BJ (cell line): Measurements from ENCODE around the gene NKD2. TPM values are rescaled to one million over a fixed set of nuclear protein-coding genes. Genes with fewer than 3 reads are reported as not detected.

Source experiments
- CTCF ChIA-PET: fragments of 350-600 bp; formaldehyde crosslinking; extraction: SDS; loops from one replicate; lab custom pipeline; 2021; ENCODE audit warnings: antibody characterized with exemption, inconsistent platforms; lab: Yijun Ruan, JAX
- POLR2A ChIA-PET: fragments of 300-600 bp; sonication (Branson Sonifier 250); formaldehyde crosslinking; extraction: SDS; loops from one replicate; lab custom pipeline; 2021; ENCODE audit warnings: antibody characterized with exemption; lab: Charles Lee
- DNase-seq: peaks from one replicate; pipeline ENCODE4 v3.0.0-alpha.2; 2011; ENCODE audit warnings: low read depth
- H3K27me3 ChIP-seq: 2 replicates; pipeline ENCODE4 v1.6.0; 2011; ENCODE audit warnings: low read length; ENCODE audit not compliant: control insufficient read depth, insufficient read depth
- H3K36me3 ChIP-seq: 2 replicates; pipeline ENCODE4 v1.5.1; 2011; ENCODE audit warnings: low read length; ENCODE audit not compliant: control insufficient read depth, insufficient read depth
- H3K4me3 ChIP-seq: 2 replicates; pipeline ENCODE4 v1.5.1; 2011; ENCODE audit warnings: low read depth, mild to moderate bottlenecking, control low read depth, low read length
- CTCF ChIP-seq: IDR thresholded peaks from 2 replicates; pipeline ENCODE4 v1.5.1; 2011; ENCODE audit warnings: low read depth, mild to moderate bottlenecking, control low read depth, inconsistent platforms, low read length, moderate library complexity; ENCODE audit not compliant: insufficient read depth
- polyA plus RNA-seq: library from polyadenylated mRNA; depleted of rRNA; stranded (reverse); fragments of >200 nt; gene quantifications from 2 replicates; pipeline ENCODE4 v1.2.3, GENCODE V29; 2011

NKD2 gene
- polyA plus RNA-seq, 1 experiment = not detected

- DNase-seq = no peak
- CTCF ChIA-PET = interaction anchor here (1.6 kb wide), 1 partner anchor 680 kb away, joined by 4 read pairs; no protein-coding TSS in a partner anchor
- Histone ChIP-seq H3K27me3 (peaks cover 58% of the 10 kb centered on the region), H3K4me3 (no peak overlapping the region), H3K36me3 (no peaks in the 10 kb centered on the region)
- TF ChIP-seq CTCF = no peak
- POLR2A ChIA-PET = no interaction called here
Measured at GRCh38 chr5:964821-965220, 43.8 kb upstream of the NKD2 start.

- Histone ChIP-seq H3K36me3 (no peaks in the 10 kb centered on the region), H3K27me3 (peaks cover 62% of the 10 kb centered on the region), H3K4me3 (no peak overlapping the region)
- no peak for TF ChIP-seq CTCF
- DNase-seq = no peak
- POLR2A ChIA-PET = no interaction called here
- CTCF ChIA-PET = interaction anchor here (0.7 to 1.8 kb wide), 3 partner anchors 8 to 679 kb away, joined by 3 to 8 read pairs (median 4); no protein-coding TSS in a partner anchor
Measured at GRCh38 chr5:965604-966344, 42.8 kb upstream of the NKD2 start.

GRCh38 chr5:966345-966710 lies 42.3 kb upstream of the NKD2 start:
- Histone ChIP-seq H3K4me3 (no peak overlapping the region), H3K27me3 (peaks cover 59% of the 10 kb centered on the region), H3K36me3 (no peaks in the 10 kb centered on the region)
- CTCF ChIA-PET = interaction anchor here (0.7 to 1.8 kb wide), 3 partner anchors 9 to 201 kb away, joined by 3 to 8 read pairs (median 3); no protein-coding TSS in a partner anchor
- DNase-seq = no peak
- TF ChIP-seq CTCF = no peak
- POLR2A ChIA-PET = no interaction called here

- Histone ChIP-seq H3K27me3 (peaks cover 57% of the 10 kb centered on the region), H3K4me3 (no peak overlapping the region), H3K36me3 (no peaks in the 10 kb centered on the region)
- TF ChIP-seq CTCF = no peak
- DNase-seq = no peak
- ChIA-PET POLR2A (no interaction called here), CTCF (interaction anchor here (1.0 to 1.8 kb wide), 2 partner anchors 10 to 12 kb away, joined by 3 to 8 read pairs; no protein-coding TSS in a partner anchor)
Measured at GRCh38 chr5:966941-967340, 41.7 kb upstream of the NKD2 start.

GRCh38 chr5:968881-969280 lies 39.7 kb upstream of the NKD2 start:
- ChIA-PET CTCF (no interaction called here), POLR2A (no interaction called here)
- TF ChIP-seq CTCF = no peak
- Histone ChIP-seq H3K4me3 (no peak overlapping the region), H3K36me3 (no peaks in the 10 kb centered on the region), H3K27me3 (peaks cover 46% of the 10 kb centered on the region)
- DNase-seq = no peak
